ENCODE measurements around the gene AMOT. TPM values are rescaled to one million over a fixed set of nuclear protein-coding genes. Genes with fewer than 3 reads are reported as not detected.

AMOT gene
- polyA plus RNA-seq, 1 donor (not counting 4 experiments of a cell fraction or from before 2014, with no cell fraction given), result 0.21 TPM

DNA sequence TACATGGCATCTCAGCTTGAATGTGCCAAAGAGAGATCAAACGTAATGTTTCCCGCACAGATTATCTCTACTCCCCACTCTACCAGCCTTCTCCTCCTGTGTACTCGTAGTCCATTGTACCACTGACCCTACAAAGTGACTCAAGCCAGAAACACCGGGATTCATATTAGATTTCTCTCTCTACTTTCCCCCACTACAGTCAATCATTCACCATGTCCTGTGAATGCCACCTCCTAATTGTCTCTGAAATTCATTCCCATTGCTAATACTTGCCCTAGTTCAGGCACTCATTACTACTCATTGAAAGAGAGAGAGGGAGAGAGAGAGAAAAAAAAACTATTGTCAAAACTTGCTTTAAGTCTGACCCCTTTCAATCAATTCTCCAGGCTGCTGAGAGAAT lies 82.7 kb downstream of the AMOT start:
- Histone ChIP-seq H3K9me1 (ENCODE audit: control insufficient read depth, extremely low read depth, insufficient read depth, low read length) (no peaks in the 10 kb centered on the region), H4K20me1 (ENCODE audit: control insufficient read depth, extremely low read depth, insufficient read depth, low read length) (no peaks in the 10 kb centered on the region), H3K9me3 (ENCODE audit: control insufficient read depth, low read depth, low read length) (no peaks in the 10 kb centered on the region), H3K4me2 (ENCODE audit: control insufficient read depth, extremely low read depth, insufficient read depth, low read depth, low read length) (no peak overlapping the region), H3K4me1 (ENCODE audit: control insufficient read depth, extremely low read depth, insufficient read depth, low read length) (no peaks in the 10 kb centered on the region), H3K27me3 (ENCODE audit: control insufficient read depth, extremely low read depth, insufficient read depth, low read length) (peaks cover 2% of the 10 kb centered on the region), H2AFZ (ENCODE audit: control insufficient read depth, low read length) (no peak overlapping the region), H3K4me3 (ENCODE audit: control insufficient read depth in 2 of 3, extremely low read depth in 1 of 3, insufficient read depth in 2 of 3, low read depth in 1 of 3, low read length in 3 of 3) (no peak overlapping the region), H3K36me3 (ENCODE audit: control insufficient read depth in 2 of 2, extremely low read depth in 1 of 2, insufficient read depth in 2 of 2, low read length in 2 of 2) (no peaks in the 10 kb centered on the region), H3K9ac (ENCODE audit: control insufficient read depth, extremely low read depth, insufficient read depth, low read length) (no peak overlapping the region), H3K79me2 (ENCODE audit: control insufficient read depth, insufficient read depth, low read length) (no peaks in the 10 kb centered on the region), H3K27ac (ENCODE audit: control insufficient read depth, insufficient read depth, low read length) (no peak overlapping the region)
- no peak for TF ChIP-seq EZH2 (IDR thresholded peaks at IDR 0.05; ENCODE audit: low read length)
- no peak for TF ChIP-seq CTCF (optimal IDR thresholded peaks at IDR 0.05 in 1 of 3, IDR thresholded peaks at IDR 0.05 in 1 of 3, conservative IDR thresholded peaks at IDR 0.05 in 1 of 3; ENCODE audit: extremely low read depth in 1 of 3, insufficient read depth in 2 of 3, low read length in 3 of 3)
- dilution Hi-C loops (cut with MboI; ENCODE audit: extremely low pct_ligation_motif_present, low sequenced_read_pairs), result no loop called here
- FAIRE-seq (no peak), DNase-seq (ENCODE audit: low read depth, low spot score) (no peak)

- DNase-seq (ENCODE audit: low read depth, low spot score), result no peak
- no peaks in the 10 kb centered on the region for H3K36me3 ChIP-seq (ENCODE audit: control insufficient read depth in 2 of 2, extremely low read depth in 1 of 2, insufficient read depth in 2 of 2, low read length in 2 of 2)
- H4K20me1 ChIP-seq (ENCODE audit: control insufficient read depth, extremely low read depth, insufficient read depth, low read length), result no peaks in the 10 kb centered on the region
- no peaks in the 10 kb centered on the region for H3K4me1 ChIP-seq (ENCODE audit: control insufficient read depth, extremely low read depth, insufficient read depth, low read length)
- no peak overlapping the region for H3K9ac ChIP-seq (ENCODE audit: control insufficient read depth, extremely low read depth, insufficient read depth, low read length)
- no peaks in the 10 kb centered on the region for H3K79me2 ChIP-seq (ENCODE audit: control insufficient read depth, insufficient read depth, low read length)
- FAIRE-seq, result no peak
- no peak overlapping the region for H2AFZ ChIP-seq (ENCODE audit: control insufficient read depth, low read length)
- dilution Hi-C loops (cut with MboI; ENCODE audit: extremely low pct_ligation_motif_present, low sequenced_read_pairs), result no loop called here
- no peaks in the 10 kb centered on the region for H3K9me1 ChIP-seq (ENCODE audit: control insufficient read depth, extremely low read depth, insufficient read depth, low read length)
- H3K27ac ChIP-seq (ENCODE audit: control insufficient read depth, insufficient read depth, low read length), result no peak overlapping the region
- no peak overlapping the region for H3K4me3 ChIP-seq (ENCODE audit: control insufficient read depth in 2 of 3, extremely low read depth in 1 of 3, insufficient read depth in 2 of 3, low read depth in 1 of 3, low read length in 3 of 3)
- no peak overlapping the region for H3K4me2 ChIP-seq (ENCODE audit: control insufficient read depth, extremely low read depth, insufficient read depth, low read depth, low read length)
- H3K27me3 ChIP-seq (ENCODE audit: control insufficient read depth, extremely low read depth, insufficient read depth, low read length), result no peaks in the 10 kb centered on the region
- H3K9me3 ChIP-seq (ENCODE audit: control insufficient read depth, low read depth, low read length), result no peaks in the 10 kb centered on the region
- TF ChIP-seq CTCF (optimal IDR thresholded peaks at IDR 0.05 in 1 of 3, IDR thresholded peaks at IDR 0.05 in 1 of 3, conservative IDR thresholded peaks at IDR 0.05 in 1 of 3; ENCODE audit: extremely low read depth in 1 of 3, insufficient read depth in 2 of 3, low read length in 3 of 3) (no peak), EZH2 (IDR thresholded peaks at IDR 0.05; ENCODE audit: low read length) (no peak)
These were observed 87.5 kb downstream of the AMOT start for GRCh38 chrX:112753116-112753515.

Measured in keratinocyte (primary cell).